Tibial nerve (tissue), 4 donors: Measurements from ENCODE around the gene AFF3. TPM values are rescaled to one million over a fixed set of nuclear protein-coding genes. Genes with fewer than 3 reads are reported as not detected.

Experiments used
- DNase-seq, 2 donors: peaks; one replicate each; pipeline ENCODE4 v3.0.0-alpha.2; 2019; ENCODE audit warnings: low spot score in 2 of 2
- H3K27ac ChIP-seq, 4 donors: fragments of 200-600 bp; sonication (generic) in 3 of 4; one replicate each; pipeline ENCODE4 v1.5.1; 2017 to 2019; ENCODE audit warnings: mild to moderate bottlenecking in 1 of 4
- H3K27me3 ChIP-seq, 2 donors: fragments of 200-600 bp; sonication (generic) in 1 of 2; one replicate each; pipeline versions ENCODE4 v1.5.1 to v1.6.0; 2017 to 2019
- H3K36me3 ChIP-seq, 3 donors: fragments of 200-600 bp; sonication (generic); one replicate each; pipeline ENCODE4 v1.5.1; 2018 to 2019
- H3K4me1 ChIP-seq, 4 donors: fragments of 200-600 bp; sonication (generic) in 3 of 4; one replicate each; pipeline ENCODE4 v1.5.1; 2017 to 2019
- H3K4me3 ChIP-seq, 4 donors: fragments of 200-600 bp; sonication (generic) in 3 of 4; one replicate each; pipeline ENCODE4 v1.5.1; 2017 to 2019; ENCODE audit warnings: mild to moderate bottlenecking in 1 of 4, moderate library complexity in 1 of 4
- H3K9me3 ChIP-seq, 4 donors: fragments of 200-600 bp; sonication (generic) in 3 of 4; one replicate each; pipeline ENCODE4 v1.5.1; 2017 to 2019
- EP300 ChIP-seq, 2 donors: sonication (generic); formaldehyde crosslinking; IDR thresholded peaks; one replicate each; pipeline ENCODE4 v1.6.1; 2017; ENCODE audit warnings: antibody characterized with exemption in 2 of 2, mild to moderate bottlenecking in 1 of 2
- POLR2A ChIP-seq, 2 donors: fragments of 450-650 bp; IDR thresholded peaks; one replicate each; pipeline ENCODE4 v1.6.1; 2017; ENCODE audit warnings: antibody characterized with exemption in 2 of 2, mild to moderate bottlenecking in 2 of 2, moderate library complexity in 2 of 2
- WGBS, 2 donors: methylation state at CpG; one replicate each; pipeline ENCODE4 v1.1.5; 2018; 5-methylcytosine and 5-hydroxymethylcytosine counted together
- total RNA-seq, 4 donors: library from RNA; depleted of rRNA; stranded (reverse); fragments of >200 nt; gene quantifications; one replicate each; pipeline ENCODE4 v1.1.0, GENCODE V29; 2016
- TF ChIP-seq, protein P1 (sequence below), 5 experiments: fragments of 200-600 bp in 3 of 5; fragments of 450-650 bp in 2 of 5; sonication (generic) in 3 of 5; IDR thresholded peaks; one replicate each; pipeline ENCODE4 v1.5.1; 2016 to 2019; ENCODE audit warnings: antibody characterized with exemption in 5 of 5, mild to moderate bottlenecking in 3 of 5, moderate library complexity in 2 of 5

Gene AFF3
- total RNA-seq, 4 donors from 2014 or later: 7.2 to 36.0 (median 21.4) TPM

DNA sequence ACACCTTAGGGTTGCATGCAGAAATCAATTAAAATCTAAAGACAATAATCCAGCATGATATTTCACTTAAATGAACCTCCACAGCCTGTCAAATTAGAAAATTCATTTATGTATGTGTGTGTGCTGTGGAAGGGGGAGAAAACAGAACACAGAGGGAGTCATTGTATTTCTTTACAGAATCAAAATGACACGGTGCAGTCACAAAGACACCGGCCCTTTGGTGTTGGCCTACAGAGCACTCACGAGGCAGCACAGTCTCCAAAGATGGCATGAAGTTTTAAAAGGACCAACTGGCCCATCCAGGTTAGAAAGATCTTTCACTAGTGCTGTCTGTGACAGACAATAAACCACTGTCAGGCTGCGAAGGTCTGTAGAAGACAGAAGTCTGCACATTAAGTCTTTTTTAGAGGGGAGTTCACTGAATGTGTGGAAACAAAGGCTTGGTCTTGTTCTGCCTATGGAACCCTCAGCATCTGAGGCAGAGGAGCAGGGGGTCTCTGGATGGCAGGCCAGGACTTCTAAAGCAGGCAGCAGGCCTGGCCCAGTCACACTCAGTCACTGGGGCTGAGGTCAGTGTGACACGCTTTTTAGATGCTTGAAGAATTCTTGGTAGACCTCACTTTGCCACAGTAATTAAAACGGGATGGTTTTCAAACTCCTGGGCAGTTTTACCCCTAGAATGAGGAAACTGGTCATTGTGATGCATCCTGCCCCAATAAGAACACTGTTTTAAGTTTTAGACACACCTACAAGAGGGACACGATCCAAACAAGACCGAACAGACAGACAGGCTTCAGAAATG lies 184.9 kb downstream of the AFF3 start:
- 57 to 69% methylated on average over 8 of the region's 8 CpGs for WGBS, 2 donors
- Histone ChIP-seq H3K27me3 (no peaks in the 10 kb centered on the region), H3K4me3 (no peak overlapping the region), H3K9me3 (no peaks in the 10 kb centered on the region), H3K4me1 (peaks cover 0 to 2% (median 0%) of the 10 kb centered on the region in 4 donors), H3K27ac (no peak overlapping the region), H3K36me3 (no peaks in the 10 kb centered on the region)
- TF ChIP-seq POLR2A (IDR thresholded peaks at IDR 0.05): no peak
- no peak for TF ChIP-seq EP300 (IDR thresholded peaks at IDR 0.05)
- TF ChIP-seq, protein P1, sequence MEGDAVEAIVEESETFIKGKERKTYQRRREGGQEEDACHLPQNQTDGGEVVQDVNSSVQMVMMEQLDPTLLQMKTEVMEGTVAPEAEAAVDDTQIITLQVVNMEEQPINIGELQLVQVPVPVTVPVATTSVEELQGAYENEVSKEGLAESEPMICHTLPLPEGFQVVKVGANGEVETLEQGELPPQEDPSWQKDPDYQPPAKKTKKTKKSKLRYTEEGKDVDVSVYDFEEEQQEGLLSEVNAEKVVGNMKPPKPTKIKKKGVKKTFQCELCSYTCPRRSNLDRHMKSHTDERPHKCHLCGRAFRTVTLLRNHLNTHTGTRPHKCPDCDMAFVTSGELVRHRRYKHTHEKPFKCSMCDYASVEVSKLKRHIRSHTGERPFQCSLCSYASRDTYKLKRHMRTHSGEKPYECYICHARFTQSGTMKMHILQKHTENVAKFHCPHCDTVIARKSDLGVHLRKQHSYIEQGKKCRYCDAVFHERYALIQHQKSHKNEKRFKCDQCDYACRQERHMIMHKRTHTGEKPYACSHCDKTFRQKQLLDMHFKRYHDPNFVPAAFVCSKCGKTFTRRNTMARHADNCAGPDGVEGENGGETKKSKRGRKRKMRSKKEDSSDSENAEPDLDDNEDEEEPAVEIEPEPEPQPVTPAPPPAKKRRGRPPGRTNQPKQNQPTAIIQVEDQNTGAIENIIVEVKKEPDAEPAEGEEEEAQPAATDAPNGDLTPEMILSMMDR (IDR thresholded peaks at IDR 0.05): no peak
- DNase-seq: no peak

GRCh38 chr2:99956232-99957030 lies 186.0 kb downstream of the AFF3 start:
- Histone ChIP-seq H3K27me3 (no peaks in the 10 kb centered on the region), H3K4me3 (no peak overlapping the region), H3K4me1 (peaks cover 0 to 2% (median 0%) of the 10 kb centered on the region in 4 donors), H3K9me3 (no peaks in the 10 kb centered on the region), H3K36me3 (no peaks in the 10 kb centered on the region), H3K27ac (no peak overlapping the region)
- DNase-seq: no peak
- 72 to 85% methylated on average over 6 of the region's 6 CpGs for WGBS, 2 donors
- no peak for TF ChIP-seq EP300 (IDR thresholded peaks at IDR 0.05)
- TF ChIP-seq, protein P1 (IDR thresholded peaks at IDR 0.05): no peak
- no peak for TF ChIP-seq POLR2A (IDR thresholded peaks at IDR 0.05)

DNA sequence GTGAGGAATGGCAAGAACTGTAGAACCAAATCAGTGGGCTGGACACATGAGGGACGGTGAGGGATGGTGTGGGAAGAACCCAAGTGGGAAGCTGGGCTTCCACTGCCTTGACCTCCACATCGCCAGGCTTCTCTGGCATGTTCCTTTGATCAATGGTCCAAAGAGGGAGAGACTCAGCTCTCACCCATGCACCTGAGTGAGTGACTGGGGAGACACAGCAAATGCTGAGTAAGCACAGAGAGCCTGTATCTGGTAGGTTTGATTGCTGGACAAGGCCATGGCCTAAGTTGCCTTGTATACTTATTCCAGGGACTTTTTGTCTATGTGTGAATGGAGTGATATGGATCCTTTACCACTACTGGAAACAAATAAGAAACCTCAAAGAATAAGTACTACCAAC lies 188.6 kb downstream of the AFF3 start:
- H3K36me3 ChIP-seq: no peaks in the 10 kb centered on the region
- H3K27ac ChIP-seq: no peak overlapping the region
- no peak overlapping the region for H3K4me3 ChIP-seq
- 98% methylated on average over 2 of the region's 2 CpGs for WGBS, 2 donors
- H3K4me1 ChIP-seq: no peaks in the 10 kb centered on the region
- no peak for TF ChIP-seq POLR2A (IDR thresholded peaks at IDR 0.05)
- TF ChIP-seq EP300 (IDR thresholded peaks at IDR 0.05): no peak
- TF ChIP-seq, protein P1 (IDR thresholded peaks at IDR 0.05): no peak
- no peaks in the 10 kb centered on the region for H3K27me3 ChIP-seq
- DNase-seq: no peak
- no peaks in the 10 kb centered on the region for H3K9me3 ChIP-seq

GRCh38 chr2:99949963-99950362 lies 192.4 kb downstream of the AFF3 start:
- H3K4me1 ChIP-seq: no peaks in the 10 kb centered on the region
- TF ChIP-seq, protein P1 (IDR thresholded peaks at IDR 0.05): no peak
- TF ChIP-seq POLR2A (IDR thresholded peaks at IDR 0.05) (no peak), EP300 (IDR thresholded peaks at IDR 0.05) (no peak)
- 88 to 93% methylated on average over 1 of the region's 1 CpG for WGBS, 2 donors
- H3K36me3 ChIP-seq: no peaks in the 10 kb centered on the region
- H3K4me3 ChIP-seq: no peak overlapping the region
- no peaks in the 10 kb centered on the region for H3K27me3 ChIP-seq
- H3K27ac ChIP-seq: no peak overlapping the region
- no peaks in the 10 kb centered on the region for H3K9me3 ChIP-seq
- DNase-seq: no peak

- DNase-seq: no peak
- 95 to 96% methylated on average over 4 of the region's 4 CpGs for WGBS, 2 donors
- Histone ChIP-seq H3K4me3 (no peak overlapping the region), H3K4me1 (no peaks in the 10 kb centered on the region), H3K9me3 (no peaks in the 10 kb centered on the region), H3K27ac (no peak overlapping the region), H3K27me3 (no peaks in the 10 kb centered on the region), H3K36me3 (no peaks in the 10 kb centered on the region)
- TF ChIP-seq, protein P1 (IDR thresholded peaks at IDR 0.05): no peak
- no peak for TF ChIP-seq POLR2A (IDR thresholded peaks at IDR 0.05)
- no peak for TF ChIP-seq EP300 (IDR thresholded peaks at IDR 0.05)
Measured at GRCh38 chr2:99949530-99949929, 192.9 kb downstream of the AFF3 start.
